ENCODE measurements around the gene MCAM.

Gene MCAM

DNA sequence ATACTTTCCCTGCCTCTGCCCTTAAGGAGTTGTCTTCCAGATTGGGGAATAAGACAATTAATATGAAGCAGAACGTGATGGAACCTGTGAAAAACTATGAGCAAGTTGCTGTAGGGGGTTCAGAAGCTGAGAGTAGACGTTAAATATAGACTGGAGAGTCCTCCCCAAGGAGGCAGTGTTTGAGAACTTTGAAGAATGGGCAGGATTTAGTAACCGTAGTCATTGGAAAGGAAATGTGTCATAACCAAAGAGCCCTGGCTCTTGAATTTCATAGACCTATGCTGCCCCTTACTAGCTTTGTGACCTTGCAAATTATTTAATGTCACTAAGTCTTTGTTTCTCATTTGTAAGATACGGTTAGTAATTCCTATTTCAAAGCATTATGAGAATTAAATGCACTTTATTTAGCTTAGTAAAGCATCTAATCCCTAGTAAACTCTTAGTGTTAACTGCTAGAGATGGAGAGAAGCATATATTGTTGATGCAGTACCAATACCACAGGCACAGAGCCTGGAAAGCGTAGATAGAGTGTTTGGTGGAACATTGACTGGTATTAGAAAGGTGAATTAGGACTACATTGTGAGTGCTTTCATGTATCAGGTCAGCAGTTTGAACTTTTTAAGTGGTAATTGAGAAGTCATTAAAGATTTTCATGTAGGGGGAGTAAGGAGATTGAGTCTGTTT, 54.1 kb downstream of the MCAM start:
- no peak for DNase-seq (ENCODE audit: low read depth)

DNA sequence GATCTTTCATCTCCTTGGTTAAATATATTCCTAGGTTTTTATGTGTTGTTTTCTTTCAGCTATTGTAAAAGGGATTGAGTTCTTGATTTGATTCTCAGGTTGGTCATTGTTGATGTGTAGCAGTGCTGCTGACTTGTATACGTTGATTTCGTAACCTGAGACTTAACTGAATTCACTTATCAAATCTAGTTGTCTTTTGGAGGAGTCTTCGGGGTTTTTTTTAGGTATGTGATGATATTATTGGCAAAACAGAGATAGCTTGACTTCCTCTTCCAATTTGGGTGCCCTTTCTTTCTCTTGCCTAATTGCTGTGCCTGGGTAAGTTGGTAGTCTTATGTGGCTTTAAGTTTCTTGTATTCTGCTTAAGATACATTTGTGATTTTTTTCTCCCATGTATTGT, 57.9 kb downstream of the MCAM start:
- DNase-seq (ENCODE audit: low read depth) = no peak

Data from activated T-helper 1 cell treated with Interleukin-2 at 50 U/mL for 16 hours (primary cell).